ENCODE results near the gene TMPRSS15. TPM values are rescaled to one million over a fixed set of nuclear protein-coding genes. Genes with fewer than 3 reads are reported as not detected.
"Not testable (repeated sequence)": the region's sequence is repeated elsewhere in the genome, so short reads cannot be mapped to it uniquely, and the experiment has no call there.

The TMPRSS15 gene
- total RNA-seq: not detected
- long read RNA-seq: 0 reads

DNA sequence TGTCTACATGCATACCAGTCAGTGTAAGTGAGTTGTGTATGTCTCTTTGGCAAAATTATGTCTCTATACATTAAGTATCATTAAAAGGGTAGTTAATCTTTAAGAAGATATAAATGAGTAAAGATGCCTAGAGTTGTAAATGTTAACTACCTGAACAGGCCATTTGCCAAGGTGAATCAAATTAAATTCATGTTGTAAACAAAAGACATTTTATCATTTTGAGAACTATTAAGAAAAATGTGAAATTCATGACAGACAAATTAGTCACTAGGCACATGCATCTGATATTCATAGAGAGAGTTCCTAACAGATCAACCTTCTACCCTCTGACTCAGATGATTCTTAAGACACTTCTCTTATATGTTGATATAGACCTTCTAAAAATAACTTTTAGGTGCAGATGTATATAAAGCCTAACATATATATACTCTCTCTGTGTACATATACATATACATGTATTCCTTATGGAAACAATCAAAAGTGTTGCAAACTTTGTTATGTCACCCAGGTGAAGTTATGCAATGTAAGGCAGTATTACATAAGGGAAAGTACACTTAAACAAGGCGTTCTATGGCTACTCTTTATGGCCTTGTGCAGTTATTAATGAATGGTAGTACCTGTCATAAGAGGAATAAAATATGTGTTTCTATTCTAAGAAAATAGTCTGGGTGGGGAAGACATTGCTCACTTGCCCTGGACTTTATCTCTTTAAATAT is at the start of gene TMPRSS15:
Gene TMPRSS15, minus strand, starts transcription at position 51 of the 716 bp plus-strand sequence. CDS start 163 bp downstream, outside the sequence.
- intact Hi-C loops (cut with DNase I): no loop called here
- no peak for DNase-seq (ENCODE audit: low spot score)

DNA sequence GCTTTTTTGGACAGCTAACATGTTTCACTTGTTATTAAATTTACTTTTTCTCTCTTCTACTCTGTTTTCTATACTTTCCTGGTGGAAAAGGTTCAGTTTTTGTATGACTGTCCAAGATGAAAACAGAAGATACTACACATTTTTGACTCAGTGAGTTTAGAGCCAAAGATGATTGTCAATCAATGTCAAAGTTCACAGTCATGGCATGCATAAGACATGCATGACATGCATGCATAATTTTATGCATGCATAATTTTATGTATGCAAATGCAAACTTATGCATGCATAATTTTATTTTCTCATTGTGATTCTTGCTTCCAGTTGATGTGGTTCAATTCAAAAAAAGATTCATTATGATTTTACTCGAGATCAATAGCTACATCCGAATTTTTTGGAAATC is 48.1 kb upstream of the TMPRSS15 start:
- intact Hi-C loops (cut with DNase I): no loop called here
- DNase-seq (ENCODE audit: low spot score): no peak

DNA sequence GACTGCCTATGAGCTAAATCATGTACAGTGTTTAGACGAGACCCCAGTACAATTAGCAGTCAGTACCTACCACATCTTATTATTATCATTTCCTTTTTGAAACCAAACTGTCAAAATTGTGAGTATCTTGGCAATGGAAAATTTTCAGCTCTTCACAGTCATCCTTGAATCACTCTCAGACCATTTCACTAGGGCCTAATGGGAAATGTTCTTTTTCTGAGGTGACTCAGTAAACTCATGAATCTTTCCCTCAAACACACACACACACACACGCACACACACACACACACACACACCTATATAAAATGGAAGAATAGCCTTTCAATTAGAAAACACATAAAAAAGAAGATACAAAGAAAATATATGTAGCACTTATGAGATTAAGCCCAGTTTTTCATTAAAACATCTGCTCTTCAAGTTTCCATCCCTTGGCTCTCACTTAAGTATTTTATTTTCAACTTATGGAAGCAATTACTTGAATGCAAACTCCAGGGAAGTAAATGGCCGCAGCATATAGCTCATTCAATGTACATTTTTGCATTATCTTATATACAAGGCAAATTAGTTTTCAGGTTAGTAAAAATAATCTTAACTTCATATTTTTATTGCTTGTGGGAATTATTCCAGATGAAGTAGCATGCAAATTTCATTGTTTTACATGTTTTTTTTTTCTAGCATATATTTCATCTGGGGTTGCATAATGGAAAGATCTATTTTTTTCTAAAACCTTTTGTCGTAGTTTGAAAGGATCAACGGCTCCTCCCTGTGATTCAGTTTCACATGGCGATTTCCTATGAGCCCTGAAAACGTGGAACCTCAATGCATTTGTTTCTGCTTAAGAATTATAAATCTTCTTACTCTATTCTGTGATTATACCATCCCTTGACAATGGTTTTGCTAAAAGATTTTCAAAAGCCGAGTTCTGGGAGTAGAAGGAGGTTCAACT is 46.3 kb upstream of the TMPRSS15 start:
- intact Hi-C loops (cut with DNase I): no loop called here

DNA sequence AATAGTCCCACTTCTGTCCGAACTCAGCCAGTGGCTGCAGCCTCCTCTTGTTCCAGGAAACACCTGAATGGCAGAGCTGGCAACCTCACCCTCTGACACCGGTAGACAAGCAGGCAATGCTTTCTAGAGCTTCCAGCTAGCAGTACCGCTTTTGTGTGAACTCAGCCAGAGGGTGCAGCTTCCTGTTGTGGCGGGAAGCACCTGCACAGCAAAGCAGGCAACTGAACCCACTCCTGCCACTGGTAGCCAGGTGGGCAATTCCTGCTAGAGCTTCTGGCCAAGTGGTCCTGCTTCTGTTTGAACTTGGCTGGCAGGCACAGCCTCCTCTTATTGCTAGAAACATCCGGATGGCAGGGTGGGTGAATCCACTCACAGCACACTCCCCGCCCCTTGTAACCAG is 40.1 kb upstream of the TMPRSS15 start:
- DNase-seq (ENCODE audit: low spot score): no peak
- intact Hi-C loops (cut with DNase I): no loop called here

More for the DNA sequence above, 46.3 kb upstream of the TMPRSS15 start:
- DNase-seq (ENCODE audit: low spot score): no peak

DNA sequence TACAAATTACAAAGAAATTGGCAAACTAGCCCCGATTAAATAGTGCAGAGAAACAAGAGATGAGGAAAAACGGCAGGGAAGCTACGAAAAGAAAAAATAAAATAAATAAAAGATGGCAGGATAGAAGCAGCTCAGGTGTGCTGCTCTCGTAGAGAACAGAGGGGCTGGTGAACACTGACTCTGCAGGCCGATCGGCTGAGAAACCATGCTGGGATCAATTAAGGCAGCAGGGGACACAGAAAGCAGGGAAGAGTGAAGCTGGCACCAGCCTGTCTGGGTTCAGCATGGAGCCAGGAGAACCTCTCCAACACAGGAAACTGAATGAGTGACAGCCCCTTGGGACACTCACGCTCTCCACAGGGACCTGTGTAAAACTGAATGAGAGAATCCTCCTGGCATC is 39.5 kb upstream of the TMPRSS15 start:
- intact Hi-C loops (cut with DNase I): no loop called here
- DNase-seq (ENCODE audit: low spot score): no peak

DNA sequence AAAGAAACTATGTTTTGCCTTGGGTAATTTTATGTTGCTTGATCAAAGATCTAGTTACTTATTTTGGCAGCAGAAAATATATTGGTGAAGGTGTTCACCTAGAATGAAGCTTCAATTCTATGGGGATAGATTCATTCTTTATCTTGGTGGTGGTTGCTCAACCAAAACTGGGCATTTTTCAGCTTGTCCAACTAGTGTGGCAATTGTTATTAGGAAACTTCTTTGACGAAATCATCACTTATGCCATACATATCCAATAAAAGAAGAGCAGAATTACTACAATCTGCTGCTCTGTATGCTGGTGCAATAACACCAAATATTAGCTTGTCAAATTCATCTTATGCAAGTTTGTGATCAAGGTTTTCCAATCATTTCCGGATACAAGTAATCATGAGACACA is 26.8 kb upstream of the TMPRSS15 start:
- no peak for DNase-seq (ENCODE audit: low spot score)
- intact Hi-C loops (cut with DNase I): no loop called here

DNA sequence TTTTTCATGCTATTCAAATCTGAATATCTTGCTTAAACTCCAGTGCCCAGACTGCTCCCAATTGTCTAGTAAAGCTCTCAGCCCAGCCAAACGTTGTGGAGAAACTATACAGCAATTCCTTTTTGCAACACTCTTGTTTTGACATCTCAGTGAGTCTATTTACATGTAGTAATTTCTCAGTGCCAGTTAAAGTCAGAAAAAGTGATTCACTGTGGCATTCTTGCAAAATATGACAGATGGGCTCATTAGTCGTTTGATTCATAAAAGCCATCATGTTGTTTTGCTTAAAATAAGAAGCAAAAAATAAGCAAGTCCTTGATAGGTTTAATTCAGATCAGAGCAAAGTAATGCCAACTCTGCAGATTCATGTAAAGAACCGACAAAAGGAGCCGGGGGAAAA is 20.7 kb upstream of the TMPRSS15 start:
- intact Hi-C loops (cut with DNase I): no loop called here
- no peak for DNase-seq (ENCODE audit: low spot score)

DNA sequence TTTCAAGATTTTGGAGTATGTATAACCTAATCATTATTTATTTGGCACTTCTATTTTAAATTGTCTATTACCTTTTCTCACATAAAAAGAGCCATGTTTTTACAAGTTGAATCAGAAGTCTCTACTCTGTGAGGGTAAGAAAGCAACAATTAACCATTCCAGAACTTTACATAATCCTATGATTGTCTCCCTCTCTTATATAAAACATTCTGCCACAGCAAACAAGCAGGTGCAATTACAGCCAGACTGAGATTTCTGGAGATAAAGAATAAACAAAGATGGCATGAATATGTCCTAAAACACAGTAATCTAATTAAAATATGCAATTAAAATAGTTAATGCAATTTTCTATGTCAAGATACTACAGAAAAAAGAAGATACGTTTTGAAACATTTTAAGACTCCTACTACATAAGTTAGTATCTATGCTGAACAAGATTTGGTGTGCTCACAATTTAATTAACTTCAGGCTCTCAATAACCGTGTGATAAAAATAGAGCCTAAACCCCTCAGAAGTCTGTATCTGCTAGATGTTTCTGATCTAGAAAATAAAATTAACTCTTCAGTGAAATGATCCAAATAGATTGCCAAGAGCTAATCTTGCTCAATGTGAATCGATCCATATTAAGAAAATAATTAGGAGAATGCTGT is 13.7 kb upstream of the TMPRSS15 start:
- no peak for DNase-seq (ENCODE audit: low spot score)
- intact Hi-C loops (cut with DNase I): no loop called here

DNA sequence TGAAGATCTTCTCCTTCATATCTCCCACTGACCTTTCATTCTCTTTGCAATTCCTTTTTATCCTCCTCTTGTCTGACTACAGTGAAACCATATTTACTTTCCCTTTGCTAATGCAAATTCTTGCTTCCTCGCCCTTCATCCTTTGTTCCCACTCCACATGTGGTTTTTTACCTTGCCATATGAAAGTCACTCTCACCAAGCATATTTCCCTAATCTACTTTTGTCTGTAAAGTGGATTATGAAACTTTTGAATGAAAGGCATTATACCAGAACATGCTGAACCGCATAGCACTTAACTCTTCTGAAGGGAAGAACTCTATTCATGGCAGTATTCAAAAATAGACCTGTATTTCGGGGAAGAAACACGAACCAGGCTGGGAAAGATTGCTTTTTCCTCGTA is 8.0 kb upstream of the TMPRSS15 start:
- intact Hi-C loops (cut with DNase I): no loop called here
- DNase-seq (ENCODE audit: low spot score): no peak

DNA sequence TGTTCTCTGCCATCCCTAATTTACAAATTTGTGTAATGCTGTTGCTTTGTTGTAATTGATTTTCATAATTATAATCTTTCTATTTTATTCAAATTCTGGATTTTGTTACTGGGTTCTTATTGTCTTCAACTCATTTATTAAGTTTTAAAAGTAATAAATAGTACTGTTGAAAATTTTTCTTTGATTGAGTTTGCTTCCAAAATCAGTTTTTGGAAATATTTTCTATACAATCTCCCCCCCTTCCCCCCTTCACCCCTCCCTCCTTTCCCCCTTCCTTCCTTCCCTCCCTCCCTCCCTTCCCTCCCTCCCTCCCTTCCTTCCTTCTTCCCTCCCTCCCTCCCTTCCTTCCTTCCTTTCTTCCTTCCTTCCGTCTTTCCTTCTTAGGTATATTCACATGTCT is 6.0 kb upstream of the TMPRSS15 start:
- intact Hi-C loops (cut with DNase I): no loop called here
- DNase-seq (ENCODE audit: low spot score): no peak

DNA sequence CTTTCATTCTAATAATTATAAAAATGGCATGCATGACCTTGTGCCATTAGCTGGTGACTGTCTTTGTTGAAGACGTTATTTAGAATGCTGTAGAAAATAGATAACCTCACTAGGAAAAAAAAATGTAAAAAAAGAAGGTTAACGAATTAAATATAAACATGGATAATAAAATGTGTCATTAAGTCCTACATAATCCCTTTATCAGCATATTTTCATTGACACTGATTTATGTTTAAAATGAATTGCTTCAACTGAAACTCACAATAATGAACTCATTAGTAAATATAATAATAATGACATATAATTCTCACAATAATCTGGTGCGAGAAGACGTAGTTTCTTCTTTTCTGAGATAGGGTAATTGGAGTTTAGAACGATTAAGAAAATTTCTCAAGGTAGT is 4.7 kb downstream of the TMPRSS15 start:
- DNase-seq (ENCODE audit: low spot score): no peak
- intact Hi-C loops (cut with DNase I): no loop called here

DNA sequence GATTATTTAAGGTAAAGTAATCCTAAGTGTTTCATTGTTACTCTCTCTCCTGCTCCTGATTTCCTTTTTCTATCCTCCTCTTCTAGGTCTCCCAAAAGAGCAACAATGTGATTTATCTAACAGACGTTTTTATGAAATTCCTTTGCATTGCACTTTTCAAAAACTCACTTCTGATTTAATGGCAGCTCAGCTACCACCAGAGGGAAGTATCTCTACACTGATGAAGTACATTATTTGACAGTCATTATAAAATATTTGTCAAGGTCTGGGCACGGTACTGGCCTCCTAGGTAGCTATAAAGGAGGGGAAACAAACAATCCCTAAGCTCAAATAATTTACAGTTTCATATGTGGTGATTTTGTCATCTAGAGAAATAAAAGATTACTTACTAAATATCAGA is 15.6 kb downstream of the TMPRSS15 start:
- no peak for DNase-seq (ENCODE audit: low spot score)
- intact Hi-C loops (cut with DNase I): no loop called here

DNA sequence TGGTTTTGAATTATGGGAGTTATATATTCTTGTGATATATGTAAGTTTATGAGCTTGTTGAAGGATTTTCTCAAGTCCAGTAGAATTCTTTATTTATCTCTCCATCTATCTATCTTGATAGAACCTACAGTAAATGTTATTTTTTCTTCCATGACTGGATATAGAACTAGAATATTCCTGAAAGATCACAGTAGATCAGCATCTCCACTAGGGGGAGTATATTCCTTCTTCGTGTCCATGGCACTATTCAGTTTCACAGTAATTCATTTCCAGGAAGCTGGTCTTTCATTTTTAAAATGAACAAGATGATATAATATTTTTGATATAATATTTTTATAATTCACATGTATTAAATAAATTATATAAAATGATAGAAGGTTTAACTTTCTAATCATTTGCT is 18.8 kb downstream of the TMPRSS15 start:
- no peak for DNase-seq (ENCODE audit: low spot score)
- intact Hi-C loops (cut with DNase I): no loop called here

DNA sequence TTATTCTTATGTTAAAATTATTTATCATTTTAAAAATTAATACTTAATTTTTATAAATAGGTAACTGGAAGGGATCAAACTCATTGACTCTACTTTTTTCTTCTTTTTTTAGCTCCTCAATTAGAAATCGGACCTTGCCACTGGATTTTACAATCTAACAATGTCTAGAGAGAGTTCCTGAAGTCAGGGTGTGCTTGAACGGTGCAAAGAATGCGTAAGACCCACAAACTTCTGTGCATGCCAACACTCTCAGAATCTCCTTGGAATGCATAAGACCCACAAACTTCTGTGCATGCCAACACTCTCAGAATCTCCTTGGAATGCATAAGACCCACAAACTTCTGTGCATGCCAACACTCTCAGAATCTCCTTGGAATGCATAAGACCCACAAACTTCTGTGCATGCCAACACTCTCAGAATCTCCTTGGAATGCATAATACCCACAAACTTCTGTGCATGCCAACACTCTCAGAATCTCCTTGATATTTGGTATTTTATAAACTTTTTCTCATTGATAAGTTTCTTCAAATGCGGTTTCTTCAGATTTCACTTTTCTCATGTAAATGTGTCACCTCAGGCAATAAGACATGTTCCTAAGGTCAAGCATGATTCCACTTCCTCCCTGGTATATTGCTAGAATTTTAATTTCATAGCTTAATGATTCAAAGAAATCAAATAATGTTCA is 20.5 kb downstream of the TMPRSS15 start:
- intact Hi-C loops (cut with DNase I); DNase-seq (ENCODE audit: low spot score): not testable (repeated sequence)

DNA sequence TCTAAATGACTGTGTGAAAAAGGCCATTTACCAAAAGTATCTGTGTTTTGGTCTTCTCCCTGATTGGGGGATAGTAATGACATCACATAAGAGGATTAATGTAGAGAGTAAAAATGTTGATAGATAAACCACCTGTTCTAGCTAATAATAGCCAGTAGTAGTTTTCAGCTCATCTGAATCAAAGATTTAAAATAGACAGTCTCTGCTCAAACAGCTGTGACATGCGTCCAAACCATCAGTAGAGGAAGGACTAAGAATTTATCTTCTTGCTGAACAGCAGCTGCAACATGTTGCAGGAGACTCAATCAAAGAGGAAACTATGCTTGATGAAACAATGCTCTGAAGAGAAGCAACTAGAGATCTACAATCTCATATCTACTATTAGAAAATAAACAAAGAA is 21.4 kb downstream of the TMPRSS15 start:
- intact Hi-C loops (cut with DNase I): no loop called here
- no peak for DNase-seq (ENCODE audit: low spot score)

DNA sequence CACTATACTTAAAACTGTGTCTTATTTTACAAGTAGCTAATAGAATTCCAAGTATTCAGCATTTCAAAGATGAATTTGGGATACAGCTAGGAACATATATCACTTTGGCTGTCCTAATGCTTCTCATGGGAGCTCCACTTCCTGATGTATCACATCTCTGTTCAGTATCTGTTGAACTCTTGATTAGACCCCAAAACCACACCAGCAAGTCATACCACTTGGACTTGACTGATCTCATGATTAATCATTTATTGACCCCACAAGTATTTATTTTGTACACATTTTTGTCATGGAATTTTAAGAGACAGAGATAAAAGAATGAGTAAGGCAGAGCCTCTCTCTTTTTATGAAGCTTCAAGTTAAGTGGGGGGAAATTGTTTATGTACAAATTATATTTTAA is 30.0 kb downstream of the TMPRSS15 start:
- intact Hi-C loops (cut with DNase I): no loop called here
- DNase-seq (ENCODE audit: low spot score): no peak

DNA sequence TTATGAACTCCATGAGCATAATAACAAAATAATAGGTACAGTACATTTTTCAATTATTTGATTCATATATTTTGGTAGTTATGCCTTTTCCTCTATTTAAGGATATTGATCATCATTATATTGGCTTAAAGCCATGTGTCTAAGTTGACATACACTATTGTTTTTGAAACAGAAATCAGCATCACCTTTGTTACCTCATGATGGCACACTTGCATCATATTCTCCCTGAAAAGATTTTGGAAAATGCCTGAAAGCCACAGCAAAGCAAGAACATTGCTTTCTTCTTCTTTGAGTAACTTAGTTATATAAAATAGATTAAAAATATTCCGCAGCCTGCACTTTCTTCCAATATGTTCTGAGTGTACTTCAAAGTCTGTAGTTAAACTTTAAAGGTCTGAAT is 33.3 kb downstream of the TMPRSS15 start:
- no peak for DNase-seq (ENCODE audit: low spot score)
- intact Hi-C loops (cut with DNase I): no loop called here

DNA sequence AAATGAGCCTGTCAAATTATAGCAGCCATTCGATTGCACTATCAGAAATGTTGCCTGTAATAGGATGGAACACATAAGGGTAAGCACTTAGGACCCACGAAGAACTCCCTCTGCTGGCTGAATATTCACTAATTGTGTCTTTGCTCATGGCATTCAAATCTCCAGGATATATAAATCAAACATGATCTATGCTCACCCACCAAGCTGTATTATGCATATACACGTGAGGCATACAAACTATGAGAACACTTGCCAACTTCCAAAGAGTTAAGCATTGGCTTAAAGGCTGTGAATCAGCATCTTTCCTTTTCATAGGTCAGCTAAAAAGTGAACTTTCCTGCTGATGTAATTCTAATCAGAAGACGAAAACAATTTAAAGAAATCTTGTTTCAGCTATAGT is 34.5 kb downstream of the TMPRSS15 start:
- no peak for DNase-seq (ENCODE audit: low spot score)
- intact Hi-C loops (cut with DNase I): no loop called here

DNA sequence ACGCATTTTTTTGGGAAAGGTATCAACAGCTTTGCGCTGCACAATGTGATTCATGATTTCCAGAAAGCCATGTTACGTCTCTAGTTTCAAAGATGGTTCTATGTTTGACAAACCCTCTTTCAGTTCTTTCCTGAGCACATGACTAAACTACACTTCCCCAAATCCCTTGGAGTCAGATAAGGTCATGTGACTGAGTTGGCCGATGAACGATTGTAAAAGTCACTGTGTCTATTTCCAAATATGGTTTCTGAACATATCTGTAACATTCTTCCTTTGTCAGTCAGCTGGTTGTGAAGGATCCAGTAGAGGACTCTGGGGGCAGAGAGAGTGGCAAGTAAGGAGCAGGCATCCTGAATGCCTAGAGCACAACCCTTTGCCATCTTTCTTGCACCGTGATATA is 35.4 kb downstream of the TMPRSS15 start:
- intact Hi-C loops (cut with DNase I): no loop called here
- no peak for DNase-seq (ENCODE audit: low spot score)

DNA sequence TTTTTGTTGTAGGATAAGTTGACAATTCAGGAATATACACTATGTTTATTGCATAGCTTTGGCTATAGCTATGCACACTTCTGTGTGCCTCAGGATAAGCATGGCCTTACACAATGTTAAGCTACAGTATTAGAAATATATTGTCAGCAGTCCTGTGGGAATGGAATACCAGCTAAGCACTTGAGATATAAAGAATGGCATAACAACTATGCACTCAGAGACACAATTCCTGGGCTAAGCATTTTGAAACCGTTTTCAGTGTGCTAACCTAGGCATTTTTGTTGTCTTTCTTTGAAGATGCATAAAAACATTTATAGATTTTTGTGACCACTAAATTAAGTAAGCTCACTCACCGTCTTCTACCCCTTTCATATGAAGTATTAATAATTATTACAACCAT is 46.8 kb downstream of the TMPRSS15 start:
- intact Hi-C loops (cut with DNase I): no loop called here

More for the DNA sequence above, 46.8 kb downstream of the TMPRSS15 start:
- no peak for DNase-seq (ENCODE audit: low spot score)
